Measurements from ENCODE around the gene SCGB1C1.

- TF ChIP-seq CTCF (IDR thresholded peaks at IDR 0.05; ENCODE audit: low read length) (no peak), EZH2 (IDR thresholded peaks at IDR 0.05; ENCODE audit: borderline replicate concordance, low read length) (no peak)
These were observed 4.9 kb downstream of the SCGB1C1 start for GRCh38 chr11:197741-198235.

Data from OCI-LY1 (cell line).